OCI-LY3 (cell line): ENCODE data around the gene CLPSL1.

Source experiments
- H2AFZ ChIP-seq: fragments of 200-600, 300-600 bp; shearing (Covaris generic); 2 replicates; pipeline ENCODE4 v1.6.0; 2014; ENCODE audit warnings: antibody characterized with exemption, low read depth, low read length
- H3K27ac ChIP-seq: fragments of 200-600, 300-600 bp; sonication (generic); 2 replicates; pipeline ENCODE4 v1.5.1; 2014; ENCODE audit warnings: mild to moderate bottlenecking, low read length, moderate library complexity, mixed read lengths
- H3K27me3 ChIP-seq: fragments of 200-600, 300-600 bp; sonication (generic); 2 replicates; pipeline ENCODE4 v1.6.1; 2014; ENCODE audit warnings: low read depth, low read length, mixed read lengths
- H3K36me3 ChIP-seq: fragments of 200-600, 300-600 bp; sonication (generic); replicated peaks from 2 replicates; pipeline ENCODE3; 2014; ENCODE audit warnings: low read depth, low read length, mixed read lengths
- H3K4me1 ChIP-seq: fragments of 300-600, 200-600 bp; sonication (generic); 2 replicates; pipeline ENCODE4 v1.6.1; 2014; ENCODE audit warnings: low read length, mixed read lengths
- H3K4me2 ChIP-seq: fragments of 200-600, 300-600 bp; sonication (generic); 2 replicates; pipeline ENCODE4 v1.6.1; 2014; ENCODE audit warnings: low read length, mixed read lengths
- H3K4me3 ChIP-seq: fragments of 300-600, 200-600 bp; sonication (generic); 2 replicates; pipeline ENCODE4 v1.5.1; 2014; ENCODE audit warnings: antibody characterized with exemption, mild to moderate bottlenecking, low read length, moderate library complexity
- H3K79me2 ChIP-seq: fragments of 300-600, 200-600 bp; shearing (Covaris generic); 2 replicates; pipeline ENCODE4 v1.6.1; 2014; ENCODE audit warnings: mild to moderate bottlenecking, low read length, mixed read lengths
- H3K9ac ChIP-seq: fragments of 300-600, 200-600 bp; shearing (Covaris generic); 2 replicates; pipeline ENCODE4 v1.6.0; 2014; ENCODE audit warnings: mild to moderate bottlenecking, low read length, moderate library complexity
- H3K9me3 ChIP-seq: fragments of 200-600, 300-600 bp; shearing (Covaris generic); 2 replicates; pipeline ENCODE4 v1.6.1; 2014; ENCODE audit warnings: low read length, mixed read lengths; ENCODE audit not compliant: insufficient read depth
- H4K20me1 ChIP-seq: fragments of 200-600, 300-600 bp; sonication (generic); 2 replicates; pipeline ENCODE4 v1.6.1; 2016; ENCODE audit warnings: low read length, mixed read lengths; ENCODE audit not compliant: insufficient read depth
- EZH2phosphoT487 ChIP-seq: fragments of 200-600 bp; shearing (Covaris generic); IDR thresholded peaks from 2 replicates; pipeline ENCODE4 v1.6.1; 2018; ENCODE audit warnings: antibody characterized with exemption, mixed run types, low read depth
- TF ChIP-seq, protein P1 (sequence below): fragments of 200-600, 300-600 bp; sonication (generic); IDR thresholded peaks from 2 replicates; pipeline ENCODE4 v1.5.1; 2014; ENCODE audit warnings: antibody characterized with exemption, low read length, low read depth

CLPSL1 gene

DNA sequence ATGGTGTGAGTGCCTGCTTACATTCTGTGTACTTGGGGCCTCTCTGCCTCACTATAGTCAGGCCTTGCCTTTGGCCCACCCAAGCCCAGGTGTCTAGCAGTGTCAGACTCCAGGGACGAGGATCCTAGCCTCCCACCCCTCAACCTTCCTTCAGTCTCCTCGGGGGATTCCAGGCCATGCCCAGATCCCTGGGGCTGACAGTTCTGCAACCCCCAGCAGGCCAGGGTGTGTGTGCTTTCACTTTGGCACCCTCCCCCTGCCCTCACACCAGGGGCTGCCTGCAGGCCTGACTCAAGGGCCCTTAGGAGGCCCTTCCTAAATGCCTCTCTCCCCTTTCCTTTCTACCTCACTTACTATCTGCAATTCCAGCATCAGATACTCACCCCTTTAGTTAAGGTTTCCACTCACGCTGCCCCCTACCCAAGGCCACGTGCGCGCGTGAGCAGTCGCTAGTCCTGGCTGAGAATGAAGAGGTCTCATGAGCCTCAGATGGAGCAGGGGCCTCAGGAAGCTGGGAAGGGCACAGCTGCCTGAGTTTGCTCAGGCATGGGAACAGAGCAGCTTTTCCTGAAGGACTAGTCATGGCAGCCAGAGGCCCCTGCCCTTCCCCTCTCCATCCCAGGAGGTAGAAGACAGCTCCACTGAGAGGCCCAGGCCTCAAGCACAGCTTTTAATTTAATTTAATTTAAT lies 17.2 kb downstream of the CLPSL1 start:
- TF ChIP-seq, protein P1, sequence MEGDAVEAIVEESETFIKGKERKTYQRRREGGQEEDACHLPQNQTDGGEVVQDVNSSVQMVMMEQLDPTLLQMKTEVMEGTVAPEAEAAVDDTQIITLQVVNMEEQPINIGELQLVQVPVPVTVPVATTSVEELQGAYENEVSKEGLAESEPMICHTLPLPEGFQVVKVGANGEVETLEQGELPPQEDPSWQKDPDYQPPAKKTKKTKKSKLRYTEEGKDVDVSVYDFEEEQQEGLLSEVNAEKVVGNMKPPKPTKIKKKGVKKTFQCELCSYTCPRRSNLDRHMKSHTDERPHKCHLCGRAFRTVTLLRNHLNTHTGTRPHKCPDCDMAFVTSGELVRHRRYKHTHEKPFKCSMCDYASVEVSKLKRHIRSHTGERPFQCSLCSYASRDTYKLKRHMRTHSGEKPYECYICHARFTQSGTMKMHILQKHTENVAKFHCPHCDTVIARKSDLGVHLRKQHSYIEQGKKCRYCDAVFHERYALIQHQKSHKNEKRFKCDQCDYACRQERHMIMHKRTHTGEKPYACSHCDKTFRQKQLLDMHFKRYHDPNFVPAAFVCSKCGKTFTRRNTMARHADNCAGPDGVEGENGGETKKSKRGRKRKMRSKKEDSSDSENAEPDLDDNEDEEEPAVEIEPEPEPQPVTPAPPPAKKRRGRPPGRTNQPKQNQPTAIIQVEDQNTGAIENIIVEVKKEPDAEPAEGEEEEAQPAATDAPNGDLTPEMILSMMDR: no peak
- no peak for TF ChIP-seq EZH2phosphoT487
- Histone ChIP-seq H2AFZ (no peak overlapping the region), H3K36me3 (no peaks in the 10 kb centered on the region), H4K20me1 (no peaks in the 10 kb centered on the region), H3K9ac (no peak overlapping the region), H3K27me3 (no peaks in the 10 kb centered on the region), H3K4me1 (no peaks in the 10 kb centered on the region), H3K4me3 (no peak overlapping the region), H3K79me2 (no peaks in the 10 kb centered on the region), H3K4me2 (no peak overlapping the region), H3K9me3 (no peaks in the 10 kb centered on the region), H3K27ac (no peak overlapping the region)

DNA sequence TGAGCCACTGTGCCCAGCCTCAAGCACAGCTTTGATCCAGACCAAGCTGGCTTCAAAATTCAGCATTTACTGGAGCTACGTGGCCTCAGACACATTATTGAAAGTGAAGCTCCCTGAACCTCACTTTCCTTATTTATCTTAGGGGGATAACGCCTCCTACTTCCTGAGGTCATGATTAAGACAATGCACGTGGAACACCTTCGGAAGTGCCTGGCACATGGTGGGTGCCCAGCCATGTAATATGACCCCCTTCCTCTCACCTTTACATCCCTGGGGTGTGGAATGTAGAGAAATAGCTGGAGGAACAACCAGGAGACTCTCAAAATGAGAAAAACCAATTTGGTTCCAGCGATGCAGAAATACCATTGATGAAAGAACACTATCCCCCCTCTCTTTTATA lies 17.9 kb downstream of the CLPSL1 start:
- no peaks in the 10 kb centered on the region for H4K20me1 ChIP-seq
- H3K79me2 ChIP-seq: no peaks in the 10 kb centered on the region
- no peaks in the 10 kb centered on the region for H3K27me3 ChIP-seq
- no peak overlapping the region for H3K4me2 ChIP-seq
- no peak overlapping the region for H3K27ac ChIP-seq
- no peak overlapping the region for H3K9ac ChIP-seq
- H2AFZ ChIP-seq: no peak overlapping the region
- no peaks in the 10 kb centered on the region for H3K36me3 ChIP-seq
- no peaks in the 10 kb centered on the region for H3K9me3 ChIP-seq
- H3K4me3 ChIP-seq: no peak overlapping the region
- TF ChIP-seq, protein P1: no peak
- TF ChIP-seq EZH2phosphoT487: no peak
- no peaks in the 10 kb centered on the region for H3K4me1 ChIP-seq

- TF ChIP-seq, protein P1: no peak
- no peak for TF ChIP-seq EZH2phosphoT487
These were observed 20.3 kb downstream of the CLPSL1 start for GRCh38 chr6:35801148-35801547.

GRCh38 chr6:35804996-35805736 lies 24.3 kb downstream of the CLPSL1 start, which contains the start of gene LHFPL5:
TSS of gene LHFPL5 (plus strand) at chr6:35805352. CDS start at chr6:35805671, 319 bp downstream.
- H2AFZ ChIP-seq: no peak within 1 kb of the TSS
- no peaks in the 10 kb centered on the region for H3K4me1 ChIP-seq
- TF ChIP-seq, protein P1: no peak
- TF ChIP-seq EZH2phosphoT487: no peak
- peak within 1 kb of the TSS; percentile 19; the same call in 1 of the 2 replicates for H3K4me2 ChIP-seq
- H3K27me3 ChIP-seq: 0 out of 2 replicates have a peak, but pooled peaks cover 2% of the 10 kb centered on the region
- no peaks in the 10 kb centered on the region for H3K9me3 ChIP-seq
- no peaks in the 10 kb centered on the region for H3K36me3 ChIP-seq
- no peak within 1 kb of the TSS for H3K4me3 ChIP-seq
- no peaks in the 10 kb centered on the region for H4K20me1 ChIP-seq
- H3K9ac ChIP-seq: no peak within 1 kb of the TSS
- H3K79me2 ChIP-seq: no peaks in the 10 kb centered on the region
- no peak within 1 kb of the TSS for H3K27ac ChIP-seq

More at GRCh38 chr6:35801148-35801547, 20.3 kb downstream of the CLPSL1 start:
- no peak overlapping the region for H2AFZ ChIP-seq
- no peak overlapping the region for H3K4me2 ChIP-seq
- no peak overlapping the region for H3K4me3 ChIP-seq
- no peaks in the 10 kb centered on the region for H3K36me3 ChIP-seq
- H3K79me2 ChIP-seq: no peaks in the 10 kb centered on the region
- no peaks in the 10 kb centered on the region for H4K20me1 ChIP-seq
- H3K9me3 ChIP-seq: no peaks in the 10 kb centered on the region
- no peak overlapping the region for H3K27ac ChIP-seq
- H3K4me1 ChIP-seq: no peaks in the 10 kb centered on the region
- no peak overlapping the region for H3K9ac ChIP-seq
- no peaks in the 10 kb centered on the region for H3K27me3 ChIP-seq
